Right atrium auricular region (tissue), 2 donors: ENCODE data around the gene AATK. TPM values are rescaled to one million over a fixed set of nuclear protein-coding genes. Genes with fewer than 3 reads are reported as not detected.
A peak's percentile ranks its signal among the peaks of the same experiment; 100 is the strongest.
"Not testable (repeated sequence)": the region's sequence is repeated elsewhere in the genome, so short reads cannot be mapped to it uniquely, and the experiment has no call there.

Experiments used
- DNase-seq: peaks from one replicate; pipeline ENCODE4 v3.0.0-alpha.2; 2019; ENCODE audit warnings: low spot score
- H3K27ac ChIP-seq, 2 donors: fragments of 200-600 bp; sonication (generic); 1 replicate in 1 of 2; 2 replicates in 1 of 2; pipeline ENCODE4 v1.5.1; 2016 to 2019
- H3K27me3 ChIP-seq, 2 donors: fragments of 200-600 bp; sonication (generic); one replicate each; pipeline versions ENCODE4 v1.5.1 to v1.6.0; 2017 to 2019
- H3K36me3 ChIP-seq: fragments of 200-600 bp; sonication (generic); one replicate; pipeline ENCODE4 v1.5.1; 2016
- H3K4me1 ChIP-seq, 2 donors: fragments of 200-600 bp; sonication (generic); one replicate each; pipeline versions ENCODE4 v1.5.1 to v1.6.0; 2017 to 2019
- H3K4me3 ChIP-seq, 2 donors: fragments of 200-600 bp; sonication (generic); 1 replicate in 1 of 2; 2 replicates in 1 of 2; pipeline ENCODE4 v1.5.1; 2017 to 2019; ENCODE audit warnings: mild to moderate bottlenecking in 1 of 2, moderate library complexity in 1 of 2
- H3K9me3 ChIP-seq, 2 donors: fragments of 200-600 bp; sonication (generic); one replicate each; pipeline ENCODE4 v1.5.1; 2019
- total RNA-seq, 2 donors: library from RNA; depleted of rRNA; stranded (reverse); fragments of >200 nt; gene quantifications; one replicate each; pipeline ENCODE4 v1.1.0, GENCODE V29; 2016
- TF ChIP-seq, protein P1 (sequence below), 2 donors: fragments of 200-600 bp; sonication (generic); IDR thresholded peaks; one replicate each; pipeline ENCODE4 v1.5.1; 2019; ENCODE audit warnings: antibody characterized with exemption in 2 of 2

The AATK gene
- total RNA-seq, 2 donors from 2014 or later = 5.4 to 6.5 TPM

- no peaks in the 10 kb centered on the region for H3K9me3 ChIP-seq
- H3K27ac ChIP-seq = peak overlapping the region in 1 of 2 donors; percentile 58
- DNase-seq = no peak
- peak overlapping the region; percentile 38 to 46 for H3K4me3 ChIP-seq
- TF ChIP-seq, protein P1, sequence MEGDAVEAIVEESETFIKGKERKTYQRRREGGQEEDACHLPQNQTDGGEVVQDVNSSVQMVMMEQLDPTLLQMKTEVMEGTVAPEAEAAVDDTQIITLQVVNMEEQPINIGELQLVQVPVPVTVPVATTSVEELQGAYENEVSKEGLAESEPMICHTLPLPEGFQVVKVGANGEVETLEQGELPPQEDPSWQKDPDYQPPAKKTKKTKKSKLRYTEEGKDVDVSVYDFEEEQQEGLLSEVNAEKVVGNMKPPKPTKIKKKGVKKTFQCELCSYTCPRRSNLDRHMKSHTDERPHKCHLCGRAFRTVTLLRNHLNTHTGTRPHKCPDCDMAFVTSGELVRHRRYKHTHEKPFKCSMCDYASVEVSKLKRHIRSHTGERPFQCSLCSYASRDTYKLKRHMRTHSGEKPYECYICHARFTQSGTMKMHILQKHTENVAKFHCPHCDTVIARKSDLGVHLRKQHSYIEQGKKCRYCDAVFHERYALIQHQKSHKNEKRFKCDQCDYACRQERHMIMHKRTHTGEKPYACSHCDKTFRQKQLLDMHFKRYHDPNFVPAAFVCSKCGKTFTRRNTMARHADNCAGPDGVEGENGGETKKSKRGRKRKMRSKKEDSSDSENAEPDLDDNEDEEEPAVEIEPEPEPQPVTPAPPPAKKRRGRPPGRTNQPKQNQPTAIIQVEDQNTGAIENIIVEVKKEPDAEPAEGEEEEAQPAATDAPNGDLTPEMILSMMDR (IDR thresholded peaks at IDR 0.05) = no peak
- peaks cover 0 to 15% of the 10 kb centered on the region in 2 donors for H3K4me1 ChIP-seq
- H3K36me3 ChIP-seq = no peaks in the 10 kb centered on the region
- no peaks in the 10 kb centered on the region for H3K27me3 ChIP-seq
These were observed 6.3 kb downstream of the AATK start for GRCh38 chr17:81159611-81160265.

GRCh38 chr17:81158688-81159590, 7.1 kb downstream of the AATK start:
- TF ChIP-seq, protein P1 (IDR thresholded peaks at IDR 0.05) = no peak
- no peak for DNase-seq
- Histone ChIP-seq H3K27me3 (no peaks in the 10 kb centered on the region), H3K36me3 (no peaks in the 10 kb centered on the region), H3K9me3 (no peaks in the 10 kb centered on the region), H3K4me3 (no peak overlapping the region), H3K4me1 (peaks cover 0 to 12% of the 10 kb centered on the region in 2 donors), H3K27ac (no peak overlapping the region)

DNA sequence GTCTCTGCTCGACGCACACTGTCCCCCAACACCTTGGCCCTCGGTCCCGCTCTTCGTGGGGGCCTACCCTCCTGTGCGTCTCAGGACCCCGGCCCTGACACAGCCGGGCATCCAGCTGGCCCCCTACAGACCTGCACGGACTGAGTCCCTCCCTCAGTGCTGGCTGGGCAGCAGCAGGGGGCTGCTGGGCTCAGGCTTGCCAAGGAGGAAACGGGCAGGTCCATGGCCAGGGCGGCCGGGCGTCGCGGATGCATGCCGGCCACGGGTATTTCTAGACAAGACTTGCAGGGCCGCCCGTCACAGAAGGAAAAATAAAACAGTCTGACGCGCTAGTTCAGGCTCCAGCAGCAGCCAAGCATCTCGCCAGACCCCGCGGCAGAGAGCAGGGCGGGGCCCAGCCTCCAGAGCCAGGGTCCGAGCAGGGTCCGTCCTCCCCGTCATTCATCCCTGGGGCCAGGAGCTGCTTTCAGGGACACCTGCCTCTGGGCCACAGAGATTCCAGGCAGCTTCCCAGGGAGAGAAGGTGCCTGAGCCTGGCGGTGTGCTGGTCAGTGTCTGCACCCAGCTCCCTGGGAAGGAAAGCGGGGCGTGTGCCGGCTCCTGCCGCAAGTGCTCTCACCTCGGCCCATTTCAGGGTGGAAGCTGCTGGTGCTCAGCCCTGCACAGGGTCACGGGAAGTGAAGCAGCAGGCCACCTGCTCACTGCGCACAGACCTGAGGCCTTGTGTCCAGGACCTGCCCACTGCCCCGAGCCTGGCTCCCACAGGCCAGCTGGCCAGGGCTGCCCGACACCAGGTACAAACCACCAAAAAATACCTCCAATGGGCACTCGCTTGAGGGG, 8.0 kb downstream of the AATK start:
- no peak overlapping the region for H3K27ac ChIP-seq
- TF ChIP-seq, protein P1 (IDR thresholded peaks at IDR 0.05) = no peak
- no peak for DNase-seq
- H3K4me3 ChIP-seq = no peak overlapping the region
- H3K27me3 ChIP-seq = no peaks in the 10 kb centered on the region
- H3K36me3 ChIP-seq = no peaks in the 10 kb centered on the region
- H3K4me1 ChIP-seq = peaks cover 0 to 12% of the 10 kb centered on the region in 2 donors
- H3K9me3 ChIP-seq = no peaks in the 10 kb centered on the region

DNA sequence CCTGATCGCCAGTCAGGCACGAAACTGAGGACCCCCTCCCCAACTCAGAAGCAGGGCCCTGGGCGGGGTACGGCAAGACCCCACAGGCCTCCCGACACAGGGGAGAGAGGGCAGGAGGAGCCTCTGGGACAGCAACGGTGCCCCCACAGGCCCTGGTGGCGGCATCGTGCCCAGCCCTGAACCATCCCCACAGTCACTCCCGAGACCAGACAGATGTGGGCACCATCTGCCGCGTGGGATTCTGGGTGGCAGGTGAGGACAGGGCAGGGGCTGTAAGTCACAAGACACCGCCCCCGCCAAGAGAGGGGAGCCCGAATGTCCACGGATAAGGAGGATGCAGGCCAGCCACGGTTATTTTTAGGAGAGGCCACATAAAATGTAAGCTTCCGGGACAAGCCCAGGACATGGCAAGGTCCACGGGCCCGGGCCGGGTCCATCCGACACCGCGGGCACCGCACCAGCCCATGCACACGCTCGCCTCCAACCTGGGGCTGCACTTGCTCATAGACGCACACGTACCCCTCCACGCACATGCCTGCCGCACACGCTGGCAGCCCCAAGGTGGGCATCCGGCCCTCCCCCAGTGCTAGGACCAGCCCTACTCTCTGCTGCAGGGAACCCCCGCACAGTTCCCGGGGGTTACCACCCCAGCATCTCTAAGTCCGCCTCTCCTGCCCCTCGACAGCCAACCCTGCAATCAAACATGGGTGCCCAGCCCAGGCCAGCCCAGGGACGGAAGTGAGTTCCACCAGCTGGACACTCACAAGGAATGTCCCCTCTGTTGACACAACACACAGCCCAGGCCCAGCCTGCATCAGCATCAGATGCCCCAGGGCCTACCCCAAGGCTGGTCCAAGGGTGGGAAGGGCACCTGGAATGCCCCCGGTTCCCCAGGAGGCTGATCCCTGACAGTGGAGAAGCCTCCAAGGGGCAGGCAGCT, 8.9 kb downstream of the AATK start:
- Histone ChIP-seq H3K4me1 (peaks cover 0 to 12% of the 10 kb centered on the region in 2 donors), H3K4me3 (no peak overlapping the region), H3K27ac (no peak overlapping the region), H3K36me3 (no peaks in the 10 kb centered on the region), H3K27me3 (no peaks in the 10 kb centered on the region), H3K9me3 (no peaks in the 10 kb centered on the region)
- no peak for DNase-seq
- TF ChIP-seq, protein P1 (IDR thresholded peaks at IDR 0.05) = no peak

DNA sequence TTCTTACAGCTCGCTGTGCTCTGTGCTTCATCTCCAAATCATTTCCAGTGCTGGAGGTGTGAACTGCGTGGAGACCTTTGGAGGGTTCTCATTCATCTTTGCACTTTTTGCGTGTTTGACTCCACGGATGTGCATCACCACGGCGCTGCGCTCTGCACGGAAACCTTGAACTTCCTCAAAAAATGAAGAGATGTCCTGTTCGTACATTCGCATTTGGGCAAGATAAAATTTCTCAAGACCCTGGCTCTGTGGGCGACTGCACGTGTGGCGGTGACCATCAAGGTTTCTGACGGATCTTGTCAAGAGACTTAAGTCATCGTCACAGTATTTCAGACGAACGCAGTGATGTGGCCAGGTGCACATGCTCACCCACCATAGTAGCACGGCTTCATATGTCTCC, 11.1 kb downstream of the AATK start:
- Histone ChIP-seq H3K27ac (no peak overlapping the region), H3K9me3 (no peaks in the 10 kb centered on the region), H3K4me1 (peaks cover 0 to 3% of the 10 kb centered on the region in 2 donors), H3K4me3 (no peak overlapping the region), H3K36me3 (no peaks in the 10 kb centered on the region), H3K27me3 (no peaks in the 10 kb centered on the region)
- TF ChIP-seq, protein P1 (IDR thresholded peaks at IDR 0.05) = no peak
- no peak for DNase-seq

DNA sequence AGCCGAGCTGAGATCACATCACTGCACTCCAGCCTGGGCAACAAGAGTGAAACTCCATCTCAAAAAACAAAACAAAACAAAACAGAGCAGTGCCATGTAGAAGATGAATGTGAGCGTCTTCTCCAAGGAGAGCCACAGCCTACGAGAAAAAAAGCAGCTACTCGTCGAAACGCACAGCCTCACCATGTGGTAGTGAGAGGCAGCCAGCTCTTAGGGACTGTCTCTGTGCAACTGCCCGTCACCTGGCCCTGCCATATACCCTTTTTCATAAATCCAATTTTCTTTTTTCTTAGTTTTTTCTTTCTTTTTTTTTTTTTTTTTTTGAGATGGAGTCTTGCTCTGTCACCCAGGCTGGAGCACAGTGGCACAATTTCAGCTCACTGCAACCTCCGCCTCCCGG, 12.0 kb downstream of the AATK start:
- not testable (repeated sequence) for H3K4me1 ChIP-seq, H3K36me3 ChIP-seq, H3K27ac ChIP-seq, H3K27me3 ChIP-seq, H3K4me3 ChIP-seq, DNase-seq, H3K9me3 ChIP-seq
